SJSA1 (cell line): ENCODE results near the gene ERC2. TPM values are rescaled to one million over a fixed set of nuclear protein-coding genes. Genes with fewer than 3 reads are reported as not detected.

Experiments
- DNase-seq, 2 experiments: peaks; one replicate each; pipeline ENCODE4 v3.0.0-alpha.2; 2015 to 2020; ENCODE audit warnings: low spot score in 2 of 2, low read depth in 1 of 2
- H3K27ac ChIP-seq: fragments of 250-450 bp; sonication (Bioruptor Pico); 2 replicates; pipeline ENCODE4 v1.5.1; 2020; ENCODE audit warnings: mild to moderate bottlenecking, moderate library complexity
- H3K27me3 ChIP-seq: fragments of 250-450 bp; sonication (Bioruptor Pico); replicated peaks from 2 replicates; pipeline ENCODE4 v1.5.1; 2020; ENCODE audit warnings: mild to moderate bottlenecking, moderate library complexity
- H3K36me3 ChIP-seq: fragments of 250-450 bp; sonication (Bioruptor Pico); 2 replicates; pipeline ENCODE4 v1.5.1; 2020; ENCODE audit warnings: mild to moderate bottlenecking
- H3K4me1 ChIP-seq: fragments of 250-450 bp; sonication (Bioruptor Pico); replicated peaks from 2 replicates; pipeline ENCODE4 v1.6.1; 2021; ENCODE audit warnings: mild to moderate bottlenecking
- H3K4me3 ChIP-seq: fragments of 250-450 bp; sonication (Bioruptor Pico); 2 replicates; pipeline ENCODE4 v1.5.1; 2020; ENCODE audit warnings: mild to moderate bottlenecking
- H3K9me3 ChIP-seq: fragments of 250-450 bp; sonication (Bioruptor Pico); replicated peaks from 2 replicates; pipeline ENCODE4 v1.5.1; 2020; ENCODE audit warnings: mild to moderate bottlenecking
- total RNA-seq: library from RNA; depleted of rRNA; stranded (reverse); fragments of >200 nt; shearing (Covaris generic); gene quantifications from 2 replicates; pipeline ENCODE4 v1.2.3, GENCODE V29; 2014; rRNA removed

The ERC2 gene
- total RNA-seq, 1 experiment from 2014 or later: 0.13 TPM

DNA sequence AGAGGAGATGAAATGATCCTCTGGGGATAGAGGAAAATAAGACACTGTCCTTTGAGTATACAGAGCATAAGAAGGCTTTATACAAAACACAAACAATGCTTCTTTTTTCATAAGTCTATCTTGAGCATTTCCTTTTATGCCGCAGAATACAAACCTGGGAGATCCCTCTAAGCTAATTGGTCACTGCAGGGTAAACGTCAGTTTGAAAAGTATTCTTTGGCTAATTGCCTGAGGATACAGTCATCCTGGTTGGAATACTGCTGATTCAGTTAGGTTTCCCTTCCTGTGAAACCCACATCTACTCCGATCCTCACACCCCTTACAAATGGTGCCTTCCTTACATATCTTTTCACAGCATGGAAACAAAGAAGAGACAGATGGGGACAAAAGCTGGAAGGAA, 991.8 kb downstream of the ERC2 start:
- peaks cover 16% of the 10 kb centered on the region for H3K4me1 ChIP-seq
- H3K27me3 ChIP-seq: no peaks in the 10 kb centered on the region
- H3K36me3 ChIP-seq: peaks cover 69% of the 10 kb centered on the region
- peak overlapping the region; percentile 16; the same call in 1 of the 2 replicates for H3K27ac ChIP-seq
- no peak overlapping the region for H3K4me3 ChIP-seq
- peak in 1 of 2 experiments; percentile 34 for DNase-seq
- H3K9me3 ChIP-seq: no peaks in the 10 kb centered on the region

DNA sequence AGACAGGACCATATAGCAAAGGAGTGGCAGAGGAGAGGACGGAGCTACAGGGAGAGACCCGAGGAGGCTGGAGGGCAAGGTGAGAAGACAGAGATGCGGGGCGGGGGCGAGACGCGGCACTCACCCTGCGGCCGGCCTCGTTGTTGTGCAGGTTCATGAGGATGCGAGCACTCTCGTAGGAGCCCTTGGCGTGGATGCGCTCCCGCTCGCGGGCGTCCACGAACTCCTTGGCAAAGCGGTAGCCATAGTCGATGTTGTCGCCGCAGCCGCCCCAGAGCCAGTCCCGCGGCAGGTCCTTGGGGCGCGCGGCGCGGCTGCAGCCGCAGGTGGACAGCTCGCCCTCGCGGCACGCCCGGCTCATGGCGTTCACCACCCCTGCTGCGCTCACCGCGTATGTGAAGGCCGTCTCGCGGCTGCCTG, 994.0 kb downstream of the ERC2 start:
- Histone ChIP-seq H3K27ac (no peak overlapping the region), H3K4me3 (no peak overlapping the region), H3K4me1 (peaks cover 16% of the 10 kb centered on the region), H3K27me3 (no peaks in the 10 kb centered on the region), H3K36me3 (peaks cover 74% of the 10 kb centered on the region), H3K9me3 (no peaks in the 10 kb centered on the region)
- DNase-seq: no peak

DNA sequence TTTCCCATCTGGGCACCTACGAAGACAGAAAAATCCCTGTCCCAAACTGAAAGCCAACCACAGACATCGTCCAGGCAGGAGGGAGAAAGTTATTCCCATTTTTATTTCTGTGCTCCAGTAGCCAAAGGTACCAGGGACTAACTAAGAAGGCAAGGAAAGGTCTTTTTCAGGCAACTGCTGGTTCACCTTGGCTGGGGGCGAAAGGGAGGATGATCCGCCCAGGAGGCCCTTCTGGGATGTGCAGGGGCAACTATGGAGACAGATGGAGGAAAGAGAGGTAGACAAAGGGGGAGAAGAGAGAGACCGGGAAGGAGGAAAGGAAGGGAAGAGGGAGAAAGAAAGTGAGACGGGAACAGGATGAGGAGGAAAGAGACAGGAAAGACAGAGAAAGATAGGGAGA, 994.5 kb downstream of the ERC2 start:
- peaks cover 16% of the 10 kb centered on the region for H3K4me1 ChIP-seq
- H3K36me3 ChIP-seq: peaks cover 74% of the 10 kb centered on the region
- no peak overlapping the region for H3K27ac ChIP-seq

GRCh38 chr3:55471522-55472280, 996.6 kb downstream of the ERC2 start:
- H3K4me3 ChIP-seq: no peak overlapping the region
- no peaks in the 10 kb centered on the region for H3K27me3 ChIP-seq
- no peak for DNase-seq
- H3K36me3 ChIP-seq: peaks cover 65% of the 10 kb centered on the region
- no peak overlapping the region for H3K27ac ChIP-seq
- H3K4me1 ChIP-seq: peaks cover 23% of the 10 kb centered on the region
- no peaks in the 10 kb centered on the region for H3K9me3 ChIP-seq

More for the DNA sequence above, 994.5 kb downstream of the ERC2 start:
- no peaks in the 10 kb centered on the region for H3K9me3 ChIP-seq
- no peak overlapping the region for H3K4me3 ChIP-seq
- no peak for DNase-seq
- no peaks in the 10 kb centered on the region for H3K27me3 ChIP-seq

DNA sequence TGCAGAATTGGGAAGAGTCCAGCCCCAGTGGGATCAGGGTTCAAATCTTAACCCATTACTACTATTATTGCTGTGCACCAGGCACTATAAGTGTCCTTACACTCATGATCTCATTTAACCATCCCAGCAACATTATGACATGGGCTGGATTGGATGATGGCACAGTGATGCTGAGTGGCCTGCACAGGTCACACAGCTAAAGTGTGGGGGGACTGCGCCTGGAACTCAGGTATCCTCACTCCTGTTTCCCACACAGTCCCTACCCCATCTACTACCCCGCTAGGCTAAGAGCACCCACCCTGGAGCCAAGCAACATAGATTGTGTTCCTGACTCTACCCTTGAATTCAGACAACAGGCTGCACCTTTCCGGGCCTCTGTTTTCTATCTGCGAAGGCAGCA, 997.2 kb downstream of the ERC2 start:
- Histone ChIP-seq H3K4me3 (no peak overlapping the region), H3K27me3 (no peaks in the 10 kb centered on the region), H3K27ac (no peak overlapping the region), H3K4me1 (peaks cover 20% of the 10 kb centered on the region), H3K36me3 (peaks cover 62% of the 10 kb centered on the region), H3K9me3 (no peaks in the 10 kb centered on the region)
- DNase-seq: no peak

GRCh38 chr3:55469957-55470526, 998.2 kb downstream of the ERC2 start:
- Histone ChIP-seq H3K27me3 (no peaks in the 10 kb centered on the region), H3K27ac (no peak overlapping the region), H3K36me3 (peaks cover 55% of the 10 kb centered on the region), H3K4me3 (no peak overlapping the region), H3K9me3 (no peaks in the 10 kb centered on the region), H3K4me1 (peaks cover 19% of the 10 kb centered on the region)
- DNase-seq: no peak

DNA sequence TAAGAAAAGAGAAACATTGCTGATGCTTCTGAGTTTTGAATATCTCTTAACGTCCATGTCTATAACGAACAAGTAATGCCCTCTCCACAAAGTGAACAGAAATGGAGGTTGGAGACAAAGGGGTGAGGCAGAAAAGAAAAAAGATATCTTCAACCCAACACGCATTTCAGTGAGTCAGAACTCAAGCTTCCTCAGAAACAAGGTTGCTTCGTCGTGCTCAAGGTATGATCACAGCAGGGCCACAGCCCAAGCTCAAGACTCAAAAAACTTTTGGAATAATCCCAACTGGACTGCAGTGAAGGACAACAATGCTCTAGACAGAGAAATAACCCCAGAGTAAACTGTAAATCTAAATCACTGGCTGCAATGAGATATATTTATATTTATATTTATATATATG, 1000.0 kb downstream of the ERC2 start:
- Histone ChIP-seq H3K4me1 (peaks cover 19% of the 10 kb centered on the region), H3K27me3 (no peaks in the 10 kb centered on the region), H3K36me3 (peaks cover 44% of the 10 kb centered on the region), H3K27ac (peak overlapping the region; percentile 72), H3K9me3 (no peaks in the 10 kb centered on the region), H3K4me3 (no peak overlapping the region)
- DNase-seq: no peak

DNA sequence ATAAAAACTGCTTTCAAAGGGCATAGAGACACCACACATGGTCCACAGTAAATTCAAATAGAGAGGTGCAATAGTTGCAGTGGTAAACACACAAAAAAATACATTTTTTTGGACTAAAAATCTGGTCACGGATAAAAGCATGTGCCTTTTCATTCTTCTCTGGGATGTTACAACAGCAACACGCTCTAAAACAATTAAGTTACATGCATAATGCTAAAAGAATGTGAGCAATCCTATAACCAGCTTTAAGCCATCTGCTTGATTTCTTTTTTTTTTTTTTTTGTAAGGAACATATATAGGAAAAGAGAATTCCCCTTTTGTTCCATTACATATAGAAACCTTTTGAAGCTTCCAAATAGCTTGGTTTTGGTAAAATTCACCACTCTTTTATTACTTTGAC, 1001.2 kb downstream of the ERC2 start:
- Histone ChIP-seq H3K36me3 (peaks cover 34% of the 10 kb centered on the region), H3K9me3 (no peaks in the 10 kb centered on the region), H3K27me3 (no peaks in the 10 kb centered on the region), H3K4me1 (peaks cover 19% of the 10 kb centered on the region), H3K4me3 (no peak overlapping the region), H3K27ac (peak overlapping the region; percentile 72)
- DNase-seq: peak in 1 of 2 experiments; percentile 50

DNA sequence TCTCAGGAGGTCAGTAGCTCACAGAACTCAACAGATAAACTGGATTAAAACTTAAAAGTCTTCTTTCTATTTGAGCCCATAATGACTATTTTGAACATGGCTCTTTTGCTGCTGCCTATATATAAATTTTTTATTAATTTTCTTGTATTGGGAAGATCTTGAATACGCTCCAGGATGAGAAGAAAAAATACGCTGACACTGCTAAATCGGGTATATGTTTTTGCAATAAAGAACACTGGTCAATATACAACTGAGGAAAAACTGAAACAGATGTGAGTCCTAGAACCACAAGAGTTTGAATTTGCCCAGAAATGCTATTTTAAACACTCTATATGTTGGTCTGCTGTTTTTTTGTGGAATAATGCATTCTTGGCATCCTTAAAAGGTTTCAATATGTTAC, 1001.7 kb downstream of the ERC2 start:
- H3K9me3 ChIP-seq: no peaks in the 10 kb centered on the region
- no peaks in the 10 kb centered on the region for H3K27me3 ChIP-seq
- H3K36me3 ChIP-seq: peaks cover 31% of the 10 kb centered on the region
- peaks cover 19% of the 10 kb centered on the region for H3K4me1 ChIP-seq
- H3K4me3 ChIP-seq: no peak overlapping the region
- no peak for DNase-seq
- H3K27ac ChIP-seq: peak overlapping the region; percentile 72

GRCh38 chr3:55461896-55462295, 1006.4 kb downstream of the ERC2 start:
- Histone ChIP-seq H3K9me3 (no peaks in the 10 kb centered on the region), H3K27me3 (no peaks in the 10 kb centered on the region), H3K4me3 (no peak overlapping the region), H3K27ac (no peak overlapping the region), H3K4me1 (peaks cover 5% of the 10 kb centered on the region), H3K36me3 (peaks cover 4% of the 10 kb centered on the region; the same call in 1 of the 2 replicates)
- DNase-seq: no peak

DNA sequence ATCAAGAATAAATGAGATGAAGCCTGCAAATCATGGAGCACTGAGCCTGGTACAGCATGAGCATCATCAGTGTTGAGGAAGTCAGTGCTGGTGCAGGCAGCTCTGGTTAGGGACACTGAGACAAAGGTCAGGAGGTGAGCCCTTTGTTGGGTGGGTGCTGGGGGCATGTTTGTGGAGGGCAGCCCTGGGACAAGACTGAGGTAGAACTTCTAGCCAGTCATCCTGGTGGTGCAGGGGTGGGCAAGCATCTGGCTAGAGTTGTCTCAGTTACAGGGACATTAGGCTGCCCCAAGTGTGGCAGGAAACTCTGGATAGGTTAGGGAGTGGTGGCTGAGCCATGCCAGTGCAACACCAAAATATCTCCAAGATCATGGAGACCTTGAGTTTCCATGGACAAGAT, 1008.4 kb downstream of the ERC2 start:
- H3K27me3 ChIP-seq: no peaks in the 10 kb centered on the region
- no peaks in the 10 kb centered on the region for H3K9me3 ChIP-seq
- H3K4me1 ChIP-seq: no peaks in the 10 kb centered on the region
- H3K27ac ChIP-seq: no peak overlapping the region
- no peak overlapping the region for H3K4me3 ChIP-seq
- H3K36me3 ChIP-seq: no peaks in the 10 kb centered on the region
- DNase-seq: no peak

Other genes with a start within 250 kb of the ERC2 start
- 9.5 and 17.0 TPM in 2 replicates for gene CCDC66, start 88.7 kb upstream of the ERC2 start, total RNA-seq
- 18.9 and 23.7 TPM in 2 replicates for gene TASOR, start 214.8 kb upstream of the ERC2 start, total RNA-seq